Activated CD4-positive, alpha-beta T cell treated with anti-CD3 and anti-CD28 coated beads for 48 hours (primary cell): ENCODE results near the gene SCML1.

Experiments used
- DNase-seq: peaks from one replicate; pipeline ENCODE4 v3.0.0-alpha.2; 2020

SCML1 gene

GRCh38 chrX:17736856-17737709 lies at the start of gene SCML1:
SCML1 (plus strand) TSS chrX:17737493; CDS start chrX:17744187, 6,694 bp downstream.
- DNase-seq = peak; percentile 94

GRCh38 chrX:17687648-17688047 lies 49.6 kb upstream of the SCML1 start:
- DNase-seq = no peak

GRCh38 chrX:17689971-17690409 lies 47.3 kb upstream of the SCML1 start:
- peak; percentile 47 for DNase-seq

GRCh38 chrX:17692709-17693346 lies 44.5 kb upstream of the SCML1 start:
- DNase-seq = no peak

- DNase-seq = no peak
Observed at GRCh38 chrX:17697191-17697590, 40.1 kb upstream of the SCML1 start.

- no peak for DNase-seq
Observed at GRCh38 chrX:17700976-17701375, 36.3 kb upstream of the SCML1 start.

GRCh38 chrX:17703201-17703600 lies 34.1 kb upstream of the SCML1 start:
- no peak for DNase-seq

GRCh38 chrX:17705211-17705610 lies 32.1 kb upstream of the SCML1 start:
- DNase-seq = no peak

GRCh38 chrX:17706676-17707075 lies 30.6 kb upstream of the SCML1 start:
- no peak for DNase-seq

GRCh38 chrX:17707731-17708130 lies 29.6 kb upstream of the SCML1 start:
- no peak for DNase-seq

GRCh38 chrX:17710871-17711301 lies 26.4 kb upstream of the SCML1 start:
- no peak for DNase-seq

GRCh38 chrX:17713288-17713687 lies 24.0 kb upstream of the SCML1 start:
- DNase-seq = no peak

- DNase-seq = no peak
Observed at GRCh38 chrX:17718649-17719165, 18.6 kb upstream of the SCML1 start.

- DNase-seq = no peak
Observed at GRCh38 chrX:17719711-17720110, 17.6 kb upstream of the SCML1 start.

- DNase-seq = no peak
Observed at GRCh38 chrX:17721715-17722114, 15.6 kb upstream of the SCML1 start.

- no peak for DNase-seq
Observed at GRCh38 chrX:17725181-17725580, 12.1 kb upstream of the SCML1 start.

GRCh38 chrX:17732138-17732783 lies 5.0 kb upstream of the SCML1 start:
- no peak for DNase-seq

GRCh38 chrX:17735406-17735805 lies 1.9 kb upstream of the SCML1 start:
- DNase-seq = no peak

GRCh38 chrX:17736478-17736855 lies 826 bp upstream of the SCML1 start:
- no peak for DNase-seq

- peak; percentile 20 for DNase-seq
Observed at GRCh38 chrX:17737710-17737985, 355 bp downstream of the SCML1 start.

- DNase-seq = peak; percentile 53
Observed at GRCh38 chrX:17737986-17738713, 857 bp downstream of the SCML1 start.

- no peak for DNase-seq
Observed at GRCh38 chrX:17738737-17739535, 1.6 kb downstream of the SCML1 start.
